DOHH2 (cell line): ENCODE measurements around the gene MPHOSPH9.

Experiments
- H3F3A ChIP-seq: fragments of 200-600 bp; sonication (generic), shearing (Covaris generic); 2 replicates; pipeline ENCODE4 v1.6.0; 2016; ENCODE audit warnings: antibody characterized with exemption, mild to moderate bottlenecking; ENCODE audit not compliant: control insufficient read depth, insufficient read depth
- H3K27ac ChIP-seq: fragments of 200-600 bp; sonication (generic); 2 replicates; pipeline ENCODE4 v1.5.1; 2014; ENCODE audit warnings: low read depth, mild to moderate bottlenecking, low read length, moderate library complexity
- H3K27me3 ChIP-seq: fragments of 200-600 bp; sonication (generic); 2 replicates; pipeline ENCODE4 v1.6.1; 2014; ENCODE audit warnings: mild to moderate bottlenecking, low read length, mixed read lengths; ENCODE audit not compliant: control insufficient read depth
- H3K36me3 ChIP-seq: fragments of 200-600 bp; sonication (generic); 2 replicates; pipeline ENCODE4 v1.6.1; 2014; ENCODE audit warnings: mild to moderate bottlenecking, low read length, moderate library complexity, mixed read lengths; ENCODE audit not compliant: control insufficient read depth
- H3K4me1 ChIP-seq: fragments of 200-600 bp; sonication (generic); 2 replicates; pipeline ENCODE4 v1.6.1; 2014; ENCODE audit warnings: mild to moderate bottlenecking, low read length, mixed read lengths; ENCODE audit not compliant: control insufficient read depth
- H3K4me2 ChIP-seq: fragments of 200-600 bp; sonication (generic); 2 replicates; pipeline ENCODE4 v1.6.0; 2014; ENCODE audit warnings: mild to moderate bottlenecking, low read length, moderate library complexity
- H3K4me3 ChIP-seq: fragments of 200-600 bp; sonication (generic); 2 replicates; pipeline ENCODE4 v1.5.1; 2014; ENCODE audit warnings: mild to moderate bottlenecking, low read length, mixed read lengths
- H3K79me2 ChIP-seq: fragments of 200-600 bp; sonication (generic); 2 replicates; pipeline ENCODE4 v1.6.1; 2014; ENCODE audit warnings: mild to moderate bottlenecking, low read length, mixed read lengths; ENCODE audit not compliant: control insufficient read depth
- H3K9me2 ChIP-seq: fragments of 200-600 bp; sonication (generic); replicated peaks from 2 replicates; pipeline ENCODE4 v1.6.1; 2014; ENCODE audit warnings: mild to moderate bottlenecking, low read length, mixed read lengths; ENCODE audit not compliant: control insufficient read depth
- H3K9me3 ChIP-seq: fragments of 200-600 bp; sonication (generic); 2 replicates; pipeline ENCODE4 v1.6.1; 2014; ENCODE audit warnings: antibody characterized with exemption, low read length, mixed read lengths; ENCODE audit not compliant: control insufficient read depth, insufficient read depth
- H4K20me1 ChIP-seq: fragments of 200-600 bp; sonication (generic); 2 replicates; pipeline ENCODE4 v1.6.0; 2014; ENCODE audit warnings: low read depth, mild to moderate bottlenecking, antibody characterized with exemption, low read length, moderate library complexity; ENCODE audit not compliant: control insufficient read depth, insufficient read depth
- EZH2phosphoT487 ChIP-seq: fragments of 200-600 bp; sonication (generic); IDR thresholded peaks from 2 replicates; pipeline ENCODE4 v1.6.1; 2017; ENCODE audit warnings: borderline replicate concordance, mild to moderate bottlenecking, antibody characterized with exemption, low read length, moderate library complexity, mixed read lengths
- TF ChIP-seq, protein P1 (sequence below): fragments of 200-600 bp; sonication (generic); IDR thresholded peaks from one replicate; pipeline ENCODE4 v1.5.1; 2014; ENCODE audit warnings: antibody characterized with exemption, mild to moderate bottlenecking, low read depth, low read length; ENCODE audit not compliant: poor library complexity, severe bottlenecking

MPHOSPH9 gene

DNA sequence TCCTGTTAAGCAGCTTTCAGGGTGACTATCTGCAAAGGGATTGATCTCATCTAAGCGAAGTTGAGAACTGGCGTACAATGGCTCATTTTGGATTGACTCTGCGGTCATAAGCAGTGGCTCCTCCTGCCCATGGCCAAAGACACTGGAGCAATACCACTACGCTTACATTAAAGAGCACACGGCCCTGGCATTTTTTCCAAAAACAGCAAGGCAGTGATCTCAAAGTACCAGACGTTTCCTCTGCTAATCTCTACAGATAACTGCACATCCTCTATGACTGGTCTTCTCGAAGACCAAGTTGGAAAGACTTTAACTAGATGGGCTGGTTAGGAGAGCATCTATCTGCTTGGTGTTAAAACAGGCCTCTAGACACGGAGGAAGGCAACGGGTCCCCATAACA is 84.7 kb downstream of the MPHOSPH9 start:
- H3K4me3 ChIP-seq = no peak overlapping the region
- H3K79me2 ChIP-seq = no peaks in the 10 kb centered on the region
- no peak overlapping the region for H3K27ac ChIP-seq
- peaks cover 9% of the 10 kb centered on the region; the same call in 1 of the 2 replicates for H3K4me1 ChIP-seq
- peaks cover 9% of the 10 kb centered on the region; the same call in 1 of the 2 replicates for H4K20me1 ChIP-seq
- H3K36me3 ChIP-seq = no peaks in the 10 kb centered on the region
- no peaks in the 10 kb centered on the region for H3K9me3 ChIP-seq
- TF ChIP-seq, protein P1, sequence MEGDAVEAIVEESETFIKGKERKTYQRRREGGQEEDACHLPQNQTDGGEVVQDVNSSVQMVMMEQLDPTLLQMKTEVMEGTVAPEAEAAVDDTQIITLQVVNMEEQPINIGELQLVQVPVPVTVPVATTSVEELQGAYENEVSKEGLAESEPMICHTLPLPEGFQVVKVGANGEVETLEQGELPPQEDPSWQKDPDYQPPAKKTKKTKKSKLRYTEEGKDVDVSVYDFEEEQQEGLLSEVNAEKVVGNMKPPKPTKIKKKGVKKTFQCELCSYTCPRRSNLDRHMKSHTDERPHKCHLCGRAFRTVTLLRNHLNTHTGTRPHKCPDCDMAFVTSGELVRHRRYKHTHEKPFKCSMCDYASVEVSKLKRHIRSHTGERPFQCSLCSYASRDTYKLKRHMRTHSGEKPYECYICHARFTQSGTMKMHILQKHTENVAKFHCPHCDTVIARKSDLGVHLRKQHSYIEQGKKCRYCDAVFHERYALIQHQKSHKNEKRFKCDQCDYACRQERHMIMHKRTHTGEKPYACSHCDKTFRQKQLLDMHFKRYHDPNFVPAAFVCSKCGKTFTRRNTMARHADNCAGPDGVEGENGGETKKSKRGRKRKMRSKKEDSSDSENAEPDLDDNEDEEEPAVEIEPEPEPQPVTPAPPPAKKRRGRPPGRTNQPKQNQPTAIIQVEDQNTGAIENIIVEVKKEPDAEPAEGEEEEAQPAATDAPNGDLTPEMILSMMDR = no peak
- TF ChIP-seq EZH2phosphoT487 = no peak
- peaks cover 11% of the 10 kb centered on the region for H3F3A ChIP-seq
- no peak overlapping the region for H3K4me2 ChIP-seq
- no peaks in the 10 kb centered on the region for H3K9me2 ChIP-seq
- H3K27me3 ChIP-seq = peaks cover 48% of the 10 kb centered on the region

DNA sequence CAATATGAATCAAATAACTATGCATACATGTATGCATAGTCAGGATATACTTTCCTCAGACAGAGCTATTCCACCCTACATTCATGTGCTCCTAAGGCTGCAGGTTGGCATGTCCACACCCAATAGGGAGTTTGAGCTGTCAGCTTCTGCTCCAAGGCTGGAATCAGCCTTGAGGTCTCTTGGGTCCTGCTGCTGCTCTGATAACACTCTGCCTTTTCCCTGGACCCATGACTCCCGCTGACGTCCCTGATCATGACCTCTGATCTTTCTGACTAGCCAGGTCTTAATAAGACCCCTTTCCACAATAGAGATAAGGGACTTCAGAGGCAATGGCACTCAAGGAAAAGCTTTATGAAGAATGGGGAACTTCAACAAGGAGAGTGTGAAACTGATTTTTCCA is 87.7 kb downstream of the MPHOSPH9 start:
- Histone ChIP-seq H3K9me2 (no peaks in the 10 kb centered on the region), H3K27me3 (peaks cover 49% of the 10 kb centered on the region), H3K9me3 (no peaks in the 10 kb centered on the region), H3K4me1 (peaks cover 6% of the 10 kb centered on the region; the same call in 1 of the 2 replicates), H4K20me1 (peaks cover 5% of the 10 kb centered on the region; the same call in 1 of the 2 replicates), H3K36me3 (no peaks in the 10 kb centered on the region), H3K4me2 (no peak overlapping the region), H3K27ac (no peak overlapping the region), H3K79me2 (no peaks in the 10 kb centered on the region), H3K4me3 (no peak overlapping the region), H3F3A (no peaks in the 10 kb centered on the region)
- TF ChIP-seq, protein P1 = no peak
- TF ChIP-seq EZH2phosphoT487 = no peak

DNA sequence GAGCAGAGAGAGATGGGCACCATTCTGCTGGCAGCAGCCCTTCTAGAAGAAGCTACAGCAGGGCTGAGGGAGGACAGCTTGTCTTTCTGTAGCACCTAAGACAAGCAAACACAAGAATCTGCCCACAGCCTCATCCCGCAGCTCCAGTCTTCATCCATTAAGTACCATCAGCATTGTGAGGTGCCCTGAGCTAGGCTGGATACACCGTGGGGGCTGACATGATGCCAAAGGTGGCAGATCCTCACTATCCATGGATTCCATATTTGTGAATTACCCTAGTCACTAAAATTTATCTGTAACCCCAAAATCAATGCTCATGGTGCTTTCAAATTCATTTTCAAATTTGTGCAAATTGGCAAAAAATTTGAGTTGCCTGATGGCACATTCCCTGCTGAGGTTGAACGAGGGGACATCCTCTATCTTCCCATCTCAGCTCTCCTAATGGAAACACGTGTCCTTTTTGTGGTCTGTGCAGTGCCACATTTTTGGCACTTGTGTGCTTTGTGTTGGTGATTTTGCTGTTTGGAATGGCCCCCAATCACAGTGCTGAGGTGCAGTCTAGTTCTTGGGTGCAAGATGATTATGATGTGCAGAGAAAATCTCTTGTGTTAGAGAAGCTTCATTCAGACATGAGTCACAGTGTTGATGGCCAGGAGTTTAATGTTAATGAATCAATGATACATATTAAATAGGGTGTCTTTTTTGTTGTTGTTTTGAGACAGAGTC is 89.0 kb downstream of the MPHOSPH9 start:
- Histone ChIP-seq H3K79me2 (no peaks in the 10 kb centered on the region), H3K27ac (no peak overlapping the region), H3F3A (no peaks in the 10 kb centered on the region), H4K20me1 (no peaks in the 10 kb centered on the region), H3K4me3 (no peak overlapping the region), H3K9me2 (no peaks in the 10 kb centered on the region), H3K4me1 (0 out of 2 replicates have a peak, but pooled peaks cover 4% of the 10 kb centered on the region), H3K36me3 (no peaks in the 10 kb centered on the region), H3K9me3 (no peaks in the 10 kb centered on the region), H3K4me2 (no peak overlapping the region), H3K27me3 (peaks cover 36% of the 10 kb centered on the region)
- TF ChIP-seq EZH2phosphoT487 = no peak
- TF ChIP-seq, protein P1 = no peak
